C4-2B (cell line): ENCODE data around the gene ACOX2.
A peak's percentile ranks its signal among the peaks of the same experiment; 100 is the strongest.

ENCODE experiments used
- ZFX ChIP-seq: fragments of 450-650 bp; IDR thresholded peaks from 2 replicates; pipeline ENCODE4 v1.6.1; 2017
- TF ChIP-seq, protein P1 (sequence below): fragments of 450-650 bp; conservative IDR thresholded peaks from 2 replicates; pipeline ENCODE4 v1.5.1; 2017; ENCODE audit warnings: mild to moderate bottlenecking

DNA sequence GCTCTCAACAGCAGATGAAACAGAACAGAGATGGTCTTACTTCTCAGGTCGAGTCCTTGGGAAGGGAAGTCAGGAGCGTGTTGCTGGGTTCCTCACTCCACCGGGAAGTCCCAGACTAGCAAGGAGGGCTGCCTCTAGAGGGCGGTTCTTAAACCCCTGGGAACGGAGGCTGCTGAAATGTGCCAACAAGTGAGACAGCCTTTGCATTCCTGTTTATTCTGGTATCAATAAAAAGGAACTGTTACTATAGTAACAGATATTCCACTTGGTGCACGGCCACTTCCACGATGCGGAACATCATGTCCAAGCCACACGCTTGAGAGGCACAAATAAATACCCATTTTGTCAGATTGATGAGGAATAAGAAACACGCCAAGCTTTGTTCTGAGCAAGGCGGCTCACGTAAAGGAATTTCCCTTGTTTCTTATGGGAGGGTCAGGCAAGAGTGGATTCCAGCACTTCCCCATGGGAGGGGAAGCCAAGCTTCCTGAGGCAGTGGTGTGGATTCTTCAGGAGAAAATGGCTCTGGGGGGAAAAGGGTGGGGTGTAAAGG, 40.4 kb upstream of the ACOX2 start, which contains the start of gene FAM107A:
- TF ChIP-seq, protein P1, sequence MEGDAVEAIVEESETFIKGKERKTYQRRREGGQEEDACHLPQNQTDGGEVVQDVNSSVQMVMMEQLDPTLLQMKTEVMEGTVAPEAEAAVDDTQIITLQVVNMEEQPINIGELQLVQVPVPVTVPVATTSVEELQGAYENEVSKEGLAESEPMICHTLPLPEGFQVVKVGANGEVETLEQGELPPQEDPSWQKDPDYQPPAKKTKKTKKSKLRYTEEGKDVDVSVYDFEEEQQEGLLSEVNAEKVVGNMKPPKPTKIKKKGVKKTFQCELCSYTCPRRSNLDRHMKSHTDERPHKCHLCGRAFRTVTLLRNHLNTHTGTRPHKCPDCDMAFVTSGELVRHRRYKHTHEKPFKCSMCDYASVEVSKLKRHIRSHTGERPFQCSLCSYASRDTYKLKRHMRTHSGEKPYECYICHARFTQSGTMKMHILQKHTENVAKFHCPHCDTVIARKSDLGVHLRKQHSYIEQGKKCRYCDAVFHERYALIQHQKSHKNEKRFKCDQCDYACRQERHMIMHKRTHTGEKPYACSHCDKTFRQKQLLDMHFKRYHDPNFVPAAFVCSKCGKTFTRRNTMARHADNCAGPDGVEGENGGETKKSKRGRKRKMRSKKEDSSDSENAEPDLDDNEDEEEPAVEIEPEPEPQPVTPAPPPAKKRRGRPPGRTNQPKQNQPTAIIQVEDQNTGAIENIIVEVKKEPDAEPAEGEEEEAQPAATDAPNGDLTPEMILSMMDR: peak; percentile 19
- no peak for TF ChIP-seq ZFX
